NCI-H510A (cell line): ENCODE results near the gene UFC1.

Experiments
- DNase-seq: peaks from one replicate; lab custom pipeline; 2025; lab: John Stamatoyannopoulos, UW

The UFC1 gene

DNA sequence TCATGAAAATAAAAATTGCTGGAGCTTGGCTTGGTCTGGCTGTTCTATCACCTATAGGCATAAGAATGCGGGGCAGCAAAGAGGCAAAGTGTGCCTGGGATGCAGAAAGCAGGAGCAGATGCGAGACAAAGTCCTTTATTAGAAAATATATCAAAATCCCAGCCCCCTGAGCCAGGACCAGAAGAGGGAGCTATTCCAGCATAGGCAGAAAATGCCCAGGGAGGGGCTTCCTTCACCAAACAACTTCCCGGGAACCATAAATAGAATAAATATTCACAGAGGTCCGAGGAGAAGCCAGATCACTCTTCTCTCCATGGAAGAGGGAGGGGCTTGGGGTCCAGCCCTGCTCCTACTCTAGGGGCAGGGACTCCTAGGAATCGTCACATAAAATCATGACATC lies 17.4 kb downstream of the UFC1 start:
- DNase-seq, result no peak

- no peak for DNase-seq
Measured at GRCh38 chr1:161171696-161172095, 17.9 kb downstream of the UFC1 start.

- DNase-seq, result no peak
Measured at GRCh38 chr1:161172349-161172748, 18.6 kb downstream of the UFC1 start.

GRCh38 chr1:161172776-161173376 lies 19.1 kb downstream of the UFC1 start:
- DNase-seq, result no peak

DNA sequence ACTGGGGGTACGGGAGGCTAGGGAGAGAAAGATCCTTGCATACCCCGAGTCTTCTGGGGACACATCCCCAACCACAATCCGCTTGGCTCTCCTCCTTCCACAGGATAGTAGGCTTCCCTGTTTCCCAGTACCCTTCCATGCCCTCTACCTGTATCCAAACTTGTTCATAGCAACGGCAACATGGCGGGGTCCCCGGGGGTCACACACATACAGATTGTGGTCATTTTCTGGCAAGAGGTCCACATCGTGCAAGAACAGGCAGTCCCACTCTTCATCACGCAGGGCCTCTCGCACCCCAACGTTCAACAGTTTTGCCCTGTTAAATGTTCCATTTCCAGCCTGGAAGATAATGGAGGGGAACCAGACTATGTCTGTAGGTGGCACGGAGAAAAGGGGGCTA lies 19.9 kb downstream of the UFC1 start:
- DNase-seq, result no peak

- no peak for DNase-seq
Measured at GRCh38 chr1:161174911-161175310, 21.1 kb downstream of the UFC1 start.

DNA sequence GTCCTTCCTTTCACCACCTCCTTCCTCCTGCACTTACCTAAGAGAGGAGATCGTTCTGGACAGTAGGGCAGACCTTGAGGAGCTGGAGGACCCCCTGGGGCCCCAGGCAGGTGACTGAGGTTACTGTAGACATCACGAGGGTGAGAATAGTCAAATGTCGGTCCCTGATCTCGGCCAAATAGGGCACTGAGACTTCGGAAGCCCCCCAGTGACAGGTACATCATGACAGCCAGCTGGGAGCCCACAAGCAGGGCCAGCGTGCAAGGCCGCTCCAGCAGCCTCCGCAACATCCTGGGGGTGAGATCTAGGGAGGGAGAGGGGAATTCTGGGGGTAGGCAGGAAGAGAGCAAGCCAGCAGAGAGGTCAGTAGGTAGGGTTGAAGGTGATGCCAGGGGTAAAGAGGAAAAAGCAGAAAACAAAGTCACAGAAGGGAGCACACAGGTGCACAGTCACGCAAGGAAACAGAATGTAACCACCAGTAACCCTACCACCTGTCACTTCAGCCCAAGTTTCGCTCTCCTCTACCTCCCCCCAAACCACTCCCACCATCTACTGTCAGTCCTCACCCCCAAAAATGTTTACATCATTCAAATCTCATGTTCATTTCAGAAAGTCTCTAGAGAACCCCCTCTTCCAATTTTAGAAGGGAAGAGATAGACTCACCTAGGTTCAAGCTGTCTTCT lies 22.1 kb downstream of the UFC1 start:
- DNase-seq, result no peak

DNA sequence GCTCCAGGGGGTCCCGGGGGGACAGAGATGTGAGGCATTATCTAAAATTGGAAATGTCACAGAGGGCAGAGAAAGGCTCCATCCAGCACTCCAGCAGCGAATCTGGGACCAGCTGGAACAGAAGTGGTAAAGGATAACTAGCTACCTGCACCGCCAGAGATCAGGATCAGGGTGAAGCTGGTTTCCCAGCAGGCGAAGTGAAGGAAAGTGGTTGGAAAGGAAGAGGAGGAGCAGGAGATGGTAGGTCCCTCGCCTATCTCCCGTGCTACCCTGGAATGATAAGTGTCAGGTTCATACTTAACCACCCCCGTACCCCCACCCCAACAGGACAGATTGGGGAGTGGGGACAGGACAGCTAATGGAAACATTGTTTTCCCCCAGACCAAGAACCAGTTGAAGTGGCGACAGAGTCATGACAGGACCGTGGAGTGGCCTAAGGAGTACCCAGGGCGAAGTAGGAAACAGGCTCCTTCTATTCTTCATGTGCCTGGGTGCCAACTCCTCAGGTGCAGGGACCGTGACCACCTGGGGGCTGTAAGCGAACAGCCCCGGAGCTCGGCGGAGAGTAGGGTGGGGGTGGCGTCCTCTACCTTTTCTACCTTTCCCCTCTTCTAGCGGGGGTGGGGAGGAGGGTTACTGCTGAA lies 22.8 kb downstream of the UFC1 start:
- DNase-seq, result no peak

DNA sequence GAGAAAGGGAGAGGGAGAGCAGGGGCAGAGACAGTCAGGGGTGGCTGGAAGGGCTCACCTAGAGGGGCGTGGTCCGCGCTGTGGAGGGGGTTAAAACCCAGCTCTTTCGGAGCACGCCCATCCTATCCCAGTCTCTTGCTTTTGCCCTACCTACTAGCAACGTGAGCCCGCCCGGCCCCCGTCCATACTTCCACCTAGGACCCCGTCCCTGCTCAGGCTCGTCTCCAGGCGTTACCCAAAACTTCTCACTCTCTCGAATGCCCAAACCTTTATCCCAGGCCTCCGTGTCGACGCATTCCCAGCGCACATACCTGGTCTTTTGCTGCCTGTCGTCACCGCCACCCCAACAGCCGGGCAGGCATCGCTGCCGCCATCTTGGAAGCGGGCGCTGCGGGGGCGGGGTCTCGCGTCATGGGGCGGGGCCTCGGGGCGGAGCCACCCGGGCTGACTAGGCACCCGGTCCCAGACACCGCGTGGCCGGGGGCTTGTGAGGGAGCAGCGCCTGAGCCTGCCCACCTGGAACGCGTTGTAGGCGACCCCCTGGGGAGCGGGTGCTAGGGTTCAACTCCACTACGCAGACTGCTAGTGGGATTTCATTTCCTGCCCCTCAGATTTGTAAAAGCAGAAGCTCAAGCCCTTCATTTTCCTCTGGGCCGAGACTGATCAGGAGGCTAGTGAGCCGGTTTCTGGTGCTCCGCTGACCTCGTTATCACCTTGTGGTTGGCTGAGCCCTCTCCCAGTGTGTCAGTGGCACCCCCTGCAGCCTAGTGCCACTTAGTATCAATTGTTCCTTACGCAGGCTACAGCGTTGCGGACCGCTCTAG lies 23.5 kb downstream of the UFC1 start, which contains the start of gene B4GALT3:
Gene B4GALT3, minus strand, starts transcription at position 396 of the 824 bp plus-strand sequence. CDS start 1,447 bp downstream, outside the sequence.
- peak; percentile 71 for DNase-seq

GRCh38 chr1:161177936-161178244 lies 24.1 kb downstream of the UFC1 start:
- no peak for DNase-seq

- DNase-seq, result no peak
Measured at GRCh38 chr1:161179698-161180097, 25.9 kb downstream of the UFC1 start.

DNA sequence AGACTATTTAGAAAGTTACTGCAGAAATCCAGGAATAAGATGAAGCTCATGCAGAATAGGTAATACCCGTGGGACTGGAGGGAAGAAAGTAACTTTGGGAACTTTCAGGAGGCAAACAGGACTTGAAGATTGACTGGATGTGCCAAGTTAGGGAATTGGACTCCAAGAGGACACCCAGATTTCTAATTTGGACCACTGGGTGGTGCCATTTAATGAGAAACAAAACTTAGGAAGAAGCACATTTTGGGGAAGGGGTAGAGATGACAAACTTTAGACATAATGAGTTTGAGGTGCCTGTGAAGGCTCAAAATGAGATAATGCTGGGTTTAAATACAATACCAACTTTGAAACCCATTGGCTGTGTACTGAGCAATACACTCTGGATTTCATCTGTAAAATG lies 26.9 kb downstream of the UFC1 start:
- DNase-seq, result no peak

DNA sequence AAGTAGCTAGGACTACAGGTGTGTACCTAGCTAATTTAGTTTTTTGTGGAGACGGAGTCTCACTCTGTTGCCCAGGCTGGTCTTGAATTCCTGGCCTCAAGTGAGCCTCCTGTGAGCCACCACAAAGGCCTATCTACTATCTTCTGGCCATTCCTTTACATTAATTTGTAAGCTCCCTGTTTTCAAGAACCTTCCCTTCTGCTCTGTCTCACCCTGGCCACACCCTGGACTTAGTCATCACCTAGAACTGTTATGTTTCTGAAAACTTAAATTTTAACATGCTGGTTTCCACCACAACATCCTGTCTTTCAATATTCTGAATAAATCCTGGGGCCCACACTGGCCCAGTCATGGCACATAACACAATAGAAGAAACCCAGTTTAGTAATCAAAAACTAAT lies 28.4 kb downstream of the UFC1 start:
- no peak for DNase-seq

DNA sequence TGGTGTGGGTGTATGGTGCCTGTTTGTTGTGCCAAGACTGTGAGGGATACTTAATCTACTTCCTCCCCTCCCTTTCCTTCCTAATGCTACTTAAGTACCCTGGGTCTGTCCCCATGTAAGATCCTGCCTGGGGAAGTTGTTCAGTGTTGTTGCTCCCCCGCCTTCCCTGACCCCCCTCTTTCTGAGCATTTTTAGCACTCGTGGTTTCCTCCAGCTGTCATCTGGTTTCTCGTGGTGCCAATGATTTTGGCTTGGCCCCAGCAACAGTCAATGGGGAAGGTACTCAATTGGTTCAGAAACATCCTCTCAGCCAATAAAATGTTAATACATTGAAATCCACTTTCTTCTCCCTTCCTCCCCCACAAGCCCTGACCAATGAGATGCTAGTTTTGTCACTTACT lies 31.5 kb downstream of the UFC1 start:
- no peak for DNase-seq

DNA sequence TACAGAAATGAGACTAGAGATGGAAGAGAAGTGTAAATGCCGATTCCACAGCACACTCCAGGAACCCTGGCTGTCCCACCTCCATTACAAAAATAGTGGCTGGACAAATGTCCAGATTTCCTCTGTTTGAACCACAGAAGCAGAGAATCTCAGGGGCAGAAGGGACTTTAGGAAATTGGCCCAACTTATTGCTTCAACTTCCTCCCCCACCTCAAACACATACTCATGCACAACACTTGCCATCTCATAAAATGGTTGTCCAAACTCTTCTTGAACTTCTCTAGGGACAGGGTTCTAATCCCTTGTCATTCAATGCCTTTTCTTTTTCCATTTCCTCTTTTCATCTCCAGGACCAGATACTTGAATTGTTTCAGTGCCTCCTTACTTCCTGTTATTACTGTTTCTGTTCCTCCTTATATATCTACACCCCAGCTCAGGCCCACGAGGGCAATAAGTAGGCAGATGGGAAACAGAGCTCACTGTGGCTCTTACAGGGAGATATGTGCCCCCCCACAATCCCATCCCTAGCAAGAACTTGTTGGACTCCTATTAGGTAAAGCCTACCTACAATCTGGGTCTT lies 32.0 kb downstream of the UFC1 start:
- DNase-seq, result no peak

DNA sequence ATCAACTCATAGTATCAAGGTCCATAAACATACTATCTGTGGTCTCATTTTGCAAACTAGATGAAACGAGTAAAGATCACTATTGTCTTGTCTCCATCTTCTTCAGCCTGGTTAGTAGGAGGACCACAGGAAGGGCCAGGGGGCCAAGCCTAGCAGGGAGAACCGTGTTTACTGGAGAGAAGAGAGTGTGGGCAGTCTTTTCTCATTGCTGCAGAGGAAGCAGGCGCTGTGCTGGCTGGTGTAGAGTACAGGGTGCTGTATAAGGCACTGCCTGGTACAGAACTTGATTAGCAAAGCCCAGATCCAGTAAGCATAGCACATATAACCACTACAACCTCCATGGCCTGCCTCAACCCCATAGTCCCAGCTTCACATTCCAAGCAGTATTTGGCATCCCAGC lies 33.5 kb downstream of the UFC1 start:
- no peak for DNase-seq

GRCh38 chr1:161188381-161188780 lies 34.6 kb downstream of the UFC1 start:
- DNase-seq, result no peak

DNA sequence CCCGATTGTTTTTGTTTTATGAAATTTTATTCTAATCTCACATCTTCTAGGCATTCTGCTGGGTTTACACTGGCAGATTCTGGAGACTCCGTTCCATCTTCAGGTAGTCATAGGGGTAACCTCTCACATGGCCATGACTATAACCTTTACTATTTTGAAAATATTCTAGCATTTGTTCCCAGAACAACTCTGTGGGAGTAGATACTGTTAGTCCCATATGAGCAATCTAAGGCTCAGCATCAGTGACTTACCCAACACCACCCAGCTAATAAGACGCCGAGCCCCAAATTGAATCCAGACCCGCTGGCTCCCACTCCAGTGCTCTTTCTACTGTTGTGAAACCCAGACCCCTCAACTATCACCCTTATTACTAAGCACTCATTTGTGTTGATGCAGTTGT lies 35.3 kb downstream of the UFC1 start:
- no peak for DNase-seq

DNA sequence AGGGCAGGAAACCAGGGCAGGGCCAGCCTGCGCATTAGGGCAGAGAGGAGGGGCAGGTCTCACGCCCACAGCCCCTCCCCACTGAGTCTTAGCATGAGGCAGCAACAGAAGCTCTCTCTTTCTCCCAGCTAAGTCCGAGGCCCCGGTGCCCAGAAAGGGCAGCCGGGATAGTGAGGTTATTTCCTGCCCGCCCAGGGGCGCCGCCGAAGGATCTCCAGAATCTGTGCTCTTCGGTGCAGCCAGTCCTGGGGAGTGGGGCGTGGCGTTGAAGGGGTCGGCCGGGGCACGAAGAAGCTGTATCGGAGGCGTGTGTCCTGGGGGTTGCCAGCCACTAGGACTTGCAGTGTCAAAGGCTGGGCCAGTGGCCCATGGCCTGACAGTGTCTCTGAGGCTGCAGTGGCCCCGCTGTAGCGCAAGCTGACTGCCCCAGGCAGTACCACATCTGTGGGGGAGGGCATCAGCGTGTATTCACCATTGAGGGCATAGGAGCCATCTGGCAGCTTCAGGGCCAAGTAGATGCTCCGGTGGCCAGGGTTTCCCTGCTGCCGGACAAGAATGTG lies 37.3 kb downstream of the UFC1 start:
- DNase-seq, result no peak

GRCh38 chr1:161191971-161192370 lies 38.2 kb downstream of the UFC1 start:
- no peak for DNase-seq

GRCh38 chr1:161192476-161193465 lies 39.0 kb downstream of the UFC1 start:
- peak; percentile 48 for DNase-seq
